NCI-H2107 (cell line): ENCODE data around the gene PBLD.

ENCODE experiments used
- DNase-seq: peaks from one replicate; lab custom pipeline; 2025; lab: John Stamatoyannopoulos, UW

PBLD gene

DNA sequence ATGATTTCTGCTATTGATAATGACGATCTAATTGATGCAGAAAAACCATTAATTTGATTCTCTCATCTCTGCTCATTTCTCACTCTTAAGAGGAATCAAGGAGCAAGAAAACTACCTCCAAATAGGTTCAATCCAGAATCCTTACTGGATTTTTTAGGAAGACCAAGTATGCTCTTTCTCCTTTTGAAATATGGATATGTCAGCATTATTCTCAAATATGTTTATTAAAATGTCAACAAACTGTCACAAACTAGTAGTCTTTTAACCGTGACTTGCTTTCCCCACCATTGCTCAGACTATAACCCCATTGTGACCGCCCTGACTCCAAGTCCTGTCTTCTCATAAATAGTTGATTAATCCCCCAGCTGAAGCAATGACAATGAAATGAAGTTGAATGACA, 99.7 kb downstream of the PBLD start:
- DNase-seq, result no peak
